Amniotic epithelial cell (primary cell): Measurements from ENCODE around the gene QSOX2.

Experiments used
- DNase-seq: peaks from one replicate; pipeline ENCODE4 v3.0.0-alpha.2; 2010; ENCODE audit warnings: low read depth

Gene QSOX2

DNA sequence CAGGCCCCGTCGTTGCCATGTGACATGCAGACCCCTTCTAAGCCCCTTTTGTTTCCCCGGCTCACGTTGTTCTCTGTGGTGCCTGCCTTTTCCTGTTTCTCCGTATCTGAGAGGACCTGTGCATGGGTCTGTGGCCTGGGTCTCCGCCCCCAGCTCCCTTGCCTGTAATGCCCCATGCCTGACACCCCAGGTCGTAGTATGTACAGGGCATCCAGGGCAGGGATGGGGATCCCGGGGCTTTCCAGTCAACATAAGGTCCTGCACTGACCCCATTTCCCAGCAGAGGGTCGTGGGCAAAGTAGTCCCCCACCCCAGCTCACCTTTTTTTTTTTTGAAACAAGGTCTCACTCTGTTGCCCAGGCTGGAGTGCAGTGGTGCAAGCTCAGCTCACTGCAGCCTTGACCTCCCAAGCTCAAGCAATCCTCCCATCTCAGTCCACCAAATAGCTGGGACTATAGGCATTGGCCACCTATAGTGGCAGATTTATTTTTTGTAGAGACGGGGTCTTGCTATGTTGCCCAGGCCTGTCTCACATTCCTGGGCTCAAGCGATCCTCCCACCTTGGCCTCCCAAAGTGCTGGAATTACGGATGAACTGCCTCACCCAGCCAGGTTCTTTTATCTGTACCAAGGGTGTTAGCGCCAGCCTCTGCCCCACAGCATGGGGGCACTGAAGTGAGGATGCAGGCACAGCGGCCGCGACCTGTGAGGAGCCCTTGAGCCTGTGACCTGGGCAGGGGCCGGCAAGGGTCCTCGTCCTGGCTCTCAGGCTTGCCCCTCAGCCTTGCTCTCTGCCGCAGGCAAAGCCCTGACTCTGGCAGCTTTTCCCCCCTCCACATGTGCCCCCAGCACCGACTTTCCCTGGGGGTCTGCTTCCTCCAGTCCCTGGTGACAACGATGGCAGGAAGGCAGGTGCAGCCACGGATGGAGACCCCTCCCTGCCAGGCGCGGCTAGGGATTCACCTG, 19.1 kb upstream of the QSOX2 start:
- no peak for DNase-seq

DNA sequence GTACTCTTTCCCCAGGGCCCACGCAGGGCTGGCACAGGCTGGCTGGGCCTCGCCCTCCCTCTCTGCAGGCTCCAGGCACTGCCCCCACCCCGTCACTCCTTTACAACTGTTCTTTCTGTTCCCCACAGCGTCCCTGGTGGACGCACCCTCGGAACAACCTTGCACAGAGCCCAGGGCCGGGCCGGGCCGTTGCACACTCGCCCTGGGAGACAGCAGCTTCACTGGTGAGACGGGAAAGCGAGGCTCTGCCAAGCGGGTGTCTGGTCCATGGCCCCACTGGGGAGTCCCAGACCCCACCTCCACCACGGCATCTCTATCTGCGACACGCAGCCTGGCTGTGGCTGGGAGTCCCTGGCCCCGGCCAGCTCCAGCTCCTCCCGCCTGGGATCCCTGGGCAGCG, 18.4 kb upstream of the QSOX2 start:
- DNase-seq, result no peak

DNA sequence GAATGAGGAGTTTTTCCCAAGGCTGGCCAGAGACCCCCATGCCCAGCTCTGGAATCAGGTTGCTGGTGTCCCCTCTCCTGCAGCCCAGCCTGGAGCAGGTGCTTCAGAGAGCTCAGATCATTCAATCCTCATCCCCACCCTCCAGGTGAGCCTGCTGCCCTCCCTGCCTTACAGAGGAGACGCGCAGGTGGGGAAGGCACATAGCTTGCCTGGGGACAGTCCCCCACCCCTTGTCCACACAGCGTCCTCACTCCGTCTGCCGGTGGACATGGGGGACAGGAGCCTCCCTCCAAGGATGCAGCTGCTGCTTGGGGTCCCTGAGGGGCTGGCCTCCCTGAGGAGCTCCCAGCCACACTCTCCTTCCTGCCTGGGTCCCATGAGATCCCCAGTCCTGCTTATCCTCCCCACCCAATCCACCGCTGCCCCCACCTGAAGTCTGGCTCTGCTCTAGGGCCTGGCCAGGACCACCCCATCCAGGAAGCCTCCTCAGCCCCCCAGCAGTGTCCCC, 17.1 kb upstream of the QSOX2 start:
- DNase-seq, result no peak

DNA sequence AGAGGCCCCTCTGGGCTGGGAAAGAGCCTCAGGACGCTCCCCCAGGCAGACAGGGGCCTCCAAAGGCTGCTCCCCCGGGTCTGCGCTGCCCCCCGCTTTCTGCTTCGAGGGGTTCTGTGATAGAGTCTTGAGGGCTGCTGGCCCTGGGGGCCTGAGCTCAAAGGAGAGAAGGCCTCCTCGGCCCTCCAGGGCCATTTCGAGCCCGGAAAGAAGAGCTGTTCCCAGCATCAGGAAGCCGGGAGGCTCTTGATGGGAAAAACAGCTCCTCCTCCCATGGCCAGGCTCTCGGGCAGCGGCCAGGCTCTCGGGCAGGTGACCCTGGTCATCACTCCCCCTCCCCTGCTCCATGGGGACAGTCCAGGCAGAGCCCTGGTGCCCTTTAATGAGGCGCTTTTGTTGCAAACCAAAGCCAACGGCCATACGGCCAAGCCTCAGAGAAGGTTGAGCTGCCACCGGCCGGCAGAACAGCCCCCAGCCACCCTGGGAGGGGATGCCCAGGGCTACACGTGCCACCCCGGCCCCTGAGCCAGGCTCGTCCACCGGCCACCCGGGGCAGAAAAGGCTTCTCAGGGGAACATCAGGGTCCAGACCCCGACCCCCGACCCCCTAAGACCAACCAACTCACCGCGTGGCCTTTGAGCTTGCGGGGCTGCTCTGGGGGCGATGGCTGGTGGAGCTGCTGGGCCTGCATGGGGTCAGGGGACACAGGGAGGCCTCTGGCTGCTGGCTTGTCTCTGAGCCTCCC, 16.2 kb upstream of the QSOX2 start:
- DNase-seq, result no peak

DNA sequence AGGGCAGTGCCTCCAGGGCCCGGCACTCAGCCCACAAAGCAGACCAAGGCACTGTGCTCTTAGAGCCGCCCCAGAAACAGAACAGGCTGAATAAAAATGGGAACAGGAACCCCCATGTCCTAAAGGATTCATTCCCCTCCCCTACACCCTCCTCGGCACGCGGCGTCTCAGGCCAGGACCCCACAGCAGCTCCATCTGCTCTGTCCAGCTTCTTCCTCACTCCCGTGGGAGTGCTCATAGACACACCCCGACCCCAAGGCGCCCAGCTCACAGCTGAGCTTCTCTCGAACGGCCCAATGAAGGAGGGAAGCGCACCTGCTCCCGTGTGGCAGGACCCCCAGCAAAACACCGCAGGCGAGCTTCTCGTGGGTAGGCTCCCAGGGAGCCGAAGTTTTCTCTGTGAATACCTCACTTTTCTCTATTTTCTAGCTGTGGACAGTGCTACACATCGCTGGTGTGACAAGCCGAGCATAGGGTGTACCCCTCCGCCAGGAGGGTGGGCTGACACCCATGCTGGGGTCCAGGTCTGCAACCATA, 15.4 kb upstream of the QSOX2 start:
- DNase-seq, result no peak

DNA sequence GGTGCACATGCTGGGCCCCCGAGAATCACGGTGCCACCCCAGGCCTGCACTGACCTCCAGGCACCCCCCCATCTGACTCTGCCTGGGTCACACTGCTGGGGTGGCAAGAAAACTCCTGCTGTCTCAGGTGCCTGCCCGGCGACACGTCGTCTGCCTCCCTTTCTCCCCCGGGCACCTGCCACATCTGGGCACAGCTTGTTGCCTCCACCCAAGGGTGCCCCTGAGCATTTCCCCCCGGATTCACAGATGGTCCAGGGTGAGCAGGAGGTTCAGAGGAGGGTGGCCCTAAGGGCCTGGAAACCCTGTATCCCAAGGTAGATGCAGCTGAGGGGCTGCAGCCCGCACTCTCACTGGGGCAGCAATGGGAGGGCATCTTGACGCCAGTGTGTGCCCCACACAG, 14.9 kb upstream of the QSOX2 start:
- DNase-seq, result no peak

DNA sequence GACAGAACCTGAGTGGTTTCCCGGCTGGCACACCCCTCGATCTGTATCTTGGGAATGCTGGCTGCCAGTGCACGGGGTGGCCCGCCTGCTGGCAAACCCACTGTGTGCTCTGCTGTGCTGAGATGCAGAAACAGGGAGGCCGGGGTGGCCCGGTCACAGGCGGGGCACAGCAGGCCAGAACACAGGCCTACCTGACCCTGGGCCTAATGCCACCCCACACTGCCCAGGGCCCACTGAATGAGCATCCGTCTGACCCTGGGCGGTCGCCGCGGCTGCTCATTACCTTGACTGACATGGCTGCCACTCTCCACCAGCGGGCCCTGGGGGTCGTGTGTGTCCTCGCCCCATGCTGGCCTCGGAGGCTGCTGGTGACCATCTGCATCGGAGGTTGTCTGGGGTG, 14.2 kb upstream of the QSOX2 start:
- DNase-seq, result no peak

DNA sequence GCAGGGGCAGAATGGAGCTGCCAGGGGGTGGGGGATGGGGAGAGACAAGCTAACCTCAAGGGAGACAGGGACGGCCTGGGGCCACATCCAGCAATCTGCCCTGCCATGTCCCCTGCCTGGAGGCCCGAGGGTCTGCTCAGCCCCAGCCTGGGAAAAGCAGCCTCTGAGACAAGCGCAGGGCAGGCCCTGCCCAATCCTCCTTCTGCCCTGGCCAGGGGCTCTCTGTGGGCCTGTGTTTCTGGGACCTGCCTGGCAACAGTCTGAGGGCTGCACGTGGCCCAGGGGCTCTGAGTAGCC, 13.9 kb upstream of the QSOX2 start:
- DNase-seq, result no peak

DNA sequence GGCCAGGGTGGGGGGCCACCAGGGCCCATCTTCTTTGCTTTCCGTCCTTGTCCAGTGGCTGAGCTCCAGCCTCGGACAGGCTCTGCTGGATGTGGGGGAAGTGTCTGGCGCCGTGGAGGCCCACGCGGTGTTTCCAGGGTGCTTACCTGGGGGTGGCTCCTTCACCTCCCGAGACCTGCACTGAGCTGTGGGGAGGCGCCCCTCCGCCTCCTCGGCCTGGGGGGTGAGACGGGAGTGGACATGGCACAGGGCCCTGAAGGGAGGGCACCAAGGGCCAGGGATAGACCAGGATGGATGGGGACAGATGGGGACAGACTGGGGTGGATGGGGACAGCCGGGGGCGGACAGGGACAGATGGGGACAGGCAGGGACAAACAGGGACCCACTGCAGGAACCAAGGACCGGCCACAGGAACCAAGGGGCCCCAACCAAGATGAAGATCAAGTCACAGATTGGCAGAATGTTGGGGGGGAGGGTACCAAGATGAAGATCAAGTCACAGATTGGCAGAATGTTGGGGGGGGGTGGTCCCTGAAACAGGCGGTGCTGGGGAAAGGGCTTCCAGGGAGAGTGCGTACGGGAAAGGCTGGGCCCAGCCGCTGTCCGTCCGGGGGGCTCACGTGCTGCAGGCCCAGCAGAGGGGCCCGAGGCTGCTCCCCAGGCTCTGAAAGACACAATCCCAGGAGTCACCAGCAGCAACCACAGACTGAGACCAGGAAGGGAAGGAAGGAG, 13.3 kb upstream of the QSOX2 start:
- no peak for DNase-seq

DNA sequence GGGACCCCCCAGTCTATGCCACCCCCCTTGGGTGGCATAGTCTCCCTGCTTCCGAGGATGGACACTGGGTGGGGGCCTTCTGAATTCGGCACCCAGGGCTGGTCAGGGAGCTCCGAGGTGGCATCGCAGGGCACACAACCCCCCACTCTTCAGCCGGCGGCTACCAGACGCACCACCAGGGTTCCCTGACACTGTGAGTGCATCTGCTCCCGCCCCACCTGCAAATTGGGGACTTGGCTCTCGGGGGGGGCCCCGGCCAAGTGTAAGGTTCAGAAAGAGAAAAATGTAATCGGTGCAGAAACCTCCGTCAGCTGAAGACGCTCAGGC, 12.7 kb upstream of the QSOX2 start:
- no peak for DNase-seq

DNA sequence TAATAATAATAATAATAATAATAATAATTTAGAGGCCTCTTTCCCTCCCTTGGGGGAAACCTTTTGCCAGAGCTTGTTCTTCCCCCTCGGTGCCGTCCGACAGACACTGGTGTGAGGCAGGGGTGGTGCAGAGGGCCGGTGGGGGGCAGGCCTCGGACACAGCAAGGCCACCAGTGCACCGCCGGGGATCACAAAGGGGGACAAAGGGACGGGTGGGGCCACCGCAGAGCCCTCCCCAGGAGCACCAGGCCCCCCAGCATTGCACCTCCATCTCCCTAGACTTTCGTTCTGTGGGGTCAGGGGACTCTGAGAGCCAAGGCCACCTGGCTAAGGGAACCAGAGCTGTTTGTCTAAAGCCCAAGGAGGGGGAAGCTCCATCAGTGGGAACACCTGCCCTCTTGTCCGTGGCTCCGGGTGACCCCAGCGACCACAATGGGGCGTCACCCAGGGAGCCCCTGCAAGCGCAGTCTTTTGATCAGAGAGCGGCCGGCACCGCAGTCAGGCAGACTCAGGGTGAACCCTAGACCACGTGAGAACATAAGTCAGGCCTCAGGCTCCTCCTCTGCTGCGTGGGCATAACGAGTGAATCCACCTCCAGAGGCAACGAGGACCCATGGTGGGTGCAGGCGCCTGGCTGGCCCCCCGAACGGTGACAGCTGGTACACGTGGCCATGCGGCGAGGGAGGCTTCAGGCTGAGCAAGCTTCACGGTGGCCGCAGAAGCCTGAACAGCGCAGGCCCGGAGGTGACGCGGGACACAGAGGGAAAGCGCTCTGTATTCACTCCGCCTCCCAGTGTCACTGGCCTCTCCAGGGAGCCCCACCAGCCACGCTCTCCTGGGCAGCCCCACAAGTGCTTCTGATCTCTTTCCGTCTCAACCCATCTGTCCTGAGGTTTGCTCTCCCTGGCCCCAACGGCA, 12.0 kb upstream of the QSOX2 start:
- no peak for DNase-seq

DNA sequence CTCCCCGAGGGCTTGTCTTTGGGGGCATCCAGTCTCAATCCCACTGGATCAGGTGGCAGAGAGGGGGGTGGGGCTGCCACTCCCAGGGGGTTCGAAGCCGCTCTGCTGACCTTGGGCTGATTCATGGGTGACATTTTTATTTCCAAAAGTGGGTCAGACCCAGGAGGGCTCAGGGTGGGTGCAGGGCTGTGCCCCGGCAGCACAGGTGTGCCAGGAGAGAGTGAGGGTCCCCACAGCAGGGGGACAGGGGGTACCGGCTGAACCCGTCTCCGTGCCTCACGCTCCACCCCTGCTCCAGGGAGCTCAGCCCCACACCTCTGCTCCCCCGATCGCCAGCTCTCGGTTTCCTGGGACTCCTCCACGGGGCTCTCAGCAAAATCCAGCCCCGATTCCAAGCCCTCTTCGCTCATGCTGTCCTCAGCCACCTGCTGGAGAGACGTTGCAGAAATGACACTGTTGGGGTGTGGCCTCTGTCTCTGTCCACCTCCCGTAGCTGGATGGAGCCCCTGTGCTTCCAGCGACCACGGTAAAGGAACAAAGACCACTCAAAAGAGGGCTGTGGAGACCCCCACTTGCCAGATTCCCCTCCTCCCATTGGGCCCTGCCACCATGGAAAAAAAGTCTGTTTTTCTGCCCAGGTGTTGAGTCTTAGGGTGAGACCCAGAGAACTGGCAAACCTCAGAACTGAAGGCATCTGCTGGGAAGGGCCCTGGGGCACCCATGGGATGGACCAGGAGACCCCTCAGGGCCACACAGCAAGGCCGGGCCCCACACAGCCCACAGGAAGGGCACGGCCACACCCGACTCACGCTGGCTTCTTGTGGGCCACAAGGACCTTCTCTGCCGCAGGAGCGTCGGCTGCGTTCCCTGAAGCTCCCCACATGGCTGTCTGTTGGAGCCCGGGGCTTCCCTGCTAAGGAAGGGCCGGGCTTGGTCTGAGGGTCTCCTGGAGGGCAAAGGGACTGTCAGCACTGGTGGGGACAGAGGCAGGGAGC, 10.6 kb upstream of the QSOX2 start:
- no peak for DNase-seq

DNA sequence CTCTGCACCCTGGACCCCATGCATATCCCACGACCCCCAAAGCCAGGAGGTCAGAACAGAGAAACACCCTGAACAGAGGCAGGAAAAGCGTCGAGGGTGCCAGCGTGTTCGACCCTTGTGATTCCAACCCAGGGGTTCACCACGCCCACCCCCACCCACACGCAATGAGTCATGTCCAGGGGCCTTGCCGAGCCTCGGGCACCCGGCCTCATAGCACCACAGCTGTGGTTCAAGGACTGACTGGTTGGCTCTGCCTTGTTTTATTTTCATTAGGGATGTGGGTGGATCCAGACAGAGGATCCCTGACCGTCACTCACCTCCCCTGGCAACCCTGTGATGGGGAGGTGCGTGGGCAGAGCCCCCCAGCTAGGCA, 9.5 kb upstream of the QSOX2 start:
- peak; percentile 54 for DNase-seq

DNA sequence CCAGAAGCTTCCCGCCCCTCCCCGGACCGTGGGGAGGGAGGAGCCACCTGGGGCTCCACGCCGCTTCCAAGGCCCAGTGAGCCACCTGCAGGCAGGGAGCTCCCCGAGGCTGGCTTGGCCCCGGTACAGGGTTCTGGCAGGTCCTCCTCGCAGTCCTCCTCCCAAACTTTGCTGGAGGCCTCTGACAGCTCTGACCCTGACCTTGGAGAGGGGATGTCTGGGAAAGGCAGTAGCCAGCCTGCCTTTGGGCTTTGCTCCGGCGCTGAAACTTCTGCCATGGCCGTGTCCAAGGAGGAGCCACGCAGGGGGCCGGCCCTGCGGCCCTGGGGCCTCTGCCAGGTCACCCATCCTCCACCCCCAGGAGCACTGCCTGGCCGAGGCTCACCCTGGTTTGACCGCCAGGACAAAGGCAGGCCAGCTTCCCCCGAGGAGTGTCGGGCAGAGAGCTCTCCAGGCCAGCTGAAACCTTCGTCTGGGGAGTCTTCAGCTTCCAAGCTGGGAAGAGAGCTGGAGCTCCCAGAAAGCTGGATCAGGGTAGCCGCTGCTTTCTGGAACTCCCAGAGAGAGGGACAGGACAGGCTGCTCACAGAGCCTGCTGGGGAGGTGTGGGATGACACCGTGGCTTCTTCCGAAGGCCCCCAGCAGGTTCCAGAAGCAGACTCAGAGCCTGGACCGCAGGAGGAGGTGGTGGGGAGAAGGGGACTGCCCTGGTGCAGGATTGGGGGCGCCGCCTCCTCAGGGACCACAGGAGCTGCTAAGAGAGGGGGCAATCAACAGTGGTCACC, 9.0 kb upstream of the QSOX2 start:
- DNase-seq, result peak; percentile 14

DNA sequence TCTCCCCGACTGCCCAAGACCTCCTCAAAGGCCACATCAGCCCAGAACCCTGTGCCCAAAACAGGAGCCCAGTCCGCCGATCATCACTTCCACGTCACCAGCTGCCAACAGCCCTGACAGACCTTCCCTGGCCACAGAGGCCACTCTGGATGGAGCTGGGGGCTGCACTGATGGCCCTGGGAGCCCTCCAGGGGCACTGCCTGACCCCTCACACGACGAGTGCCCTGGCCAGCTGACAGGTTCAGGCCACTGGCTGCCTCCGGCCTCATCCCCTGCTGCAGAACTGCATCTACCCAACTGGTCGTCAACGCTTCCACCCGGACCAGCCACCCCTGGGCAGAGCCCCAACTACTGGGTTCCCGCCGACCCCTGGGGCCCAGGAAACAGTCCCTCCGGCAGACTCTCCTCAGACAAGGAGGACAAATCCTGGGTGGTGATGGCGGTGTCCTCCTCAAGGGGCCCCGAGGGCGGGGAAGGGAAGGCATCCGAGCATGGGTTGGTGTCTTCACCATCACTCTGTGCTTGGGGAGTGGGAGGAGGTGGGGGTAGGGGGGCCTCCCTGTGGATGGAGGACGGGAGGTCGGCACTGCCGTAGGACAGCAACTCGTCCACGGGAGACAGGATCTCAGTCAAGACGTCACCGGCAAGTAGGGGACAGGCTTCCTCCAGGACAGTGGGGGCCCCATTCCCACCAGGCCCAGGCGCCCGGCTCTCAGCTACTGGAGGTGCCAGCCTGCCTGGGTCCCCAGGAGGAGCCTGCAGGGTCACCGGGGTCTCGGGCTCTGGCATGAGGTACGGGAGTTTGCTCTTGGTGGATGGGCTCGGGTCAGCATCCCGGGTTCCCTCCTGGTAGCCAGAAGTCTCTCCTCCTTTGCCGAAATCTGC, 7.9 kb upstream of the QSOX2 start:
- DNase-seq, result no peak

DNA sequence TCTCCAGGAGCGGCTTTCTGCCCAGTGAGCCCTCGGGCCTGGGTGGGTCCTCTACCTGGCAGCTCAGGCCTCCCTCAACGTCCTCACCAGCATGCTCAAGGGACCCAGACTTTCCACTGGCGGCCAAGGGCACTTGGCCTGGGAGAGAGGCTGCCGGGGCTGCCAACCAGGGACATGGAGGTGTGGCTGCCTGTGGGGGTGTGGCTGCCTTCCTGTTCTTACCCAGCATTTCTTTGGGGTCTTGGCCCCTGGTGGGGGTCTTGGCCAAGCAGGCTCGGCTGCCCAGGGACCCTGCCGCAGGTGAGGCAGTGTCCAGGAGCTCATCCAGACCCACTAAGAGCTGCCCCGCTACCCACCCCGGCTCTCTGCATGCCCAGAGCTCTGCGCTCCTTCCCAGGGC, 7.2 kb upstream of the QSOX2 start:
- DNase-seq, result no peak

DNA sequence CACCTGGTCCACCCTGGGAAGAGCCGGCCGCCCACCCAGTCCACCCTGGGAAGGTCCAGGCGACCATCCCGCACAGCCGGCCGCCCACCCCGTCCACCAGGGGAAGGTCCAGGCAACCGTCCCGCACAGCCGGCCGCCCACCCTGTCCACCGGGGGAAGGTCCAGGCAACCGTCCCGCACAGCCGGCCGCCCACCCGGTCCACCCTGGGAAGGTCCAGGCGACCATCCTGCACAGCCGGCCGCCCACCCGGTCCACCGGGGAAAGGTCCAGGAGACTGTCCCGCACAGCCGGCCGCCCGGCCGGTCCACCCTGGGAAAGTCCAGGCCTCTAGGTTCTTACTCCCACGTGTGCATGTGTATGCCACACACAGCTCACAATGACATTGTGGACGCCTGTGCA, 6.7 kb upstream of the QSOX2 start:
- no peak for DNase-seq
